Stomach (tissue), 9 donors: ENCODE results near the gene CLDN20. TPM values are rescaled to one million over a fixed set of nuclear protein-coding genes. Genes with fewer than 3 reads are reported as not detected.
"Not testable (repeated sequence)": the region's sequence is repeated elsewhere in the genome, so short reads cannot be mapped to it uniquely, and the experiment has no call there.

Source experiments
- DNase-seq, 2 donors: peaks; one replicate each; pipeline versions ENCODE4 v3.0.0 to v3.0.0-alpha.2; 2013 to 2019
- H3K27ac ChIP-seq, 5 donors: fragments of 200-600 bp in 4 of 5; sonication (generic) in 4 of 5; one replicate each; pipeline ENCODE4 v1.5.1; 2013 to 2019; ENCODE audit warnings: mild to moderate bottlenecking in 1 of 5, moderate library complexity in 1 of 5
- H3K27me3 ChIP-seq, 3 donors: fragments of 200-600 bp; sonication (generic); one replicate each; pipeline ENCODE4 v1.5.1; 2017 to 2019; ENCODE audit warnings: mixed run types in 1 of 3
- H3K36me3 ChIP-seq, 4 donors: fragments of 200-600 bp; sonication (generic); 1 replicate in 3 of 4; 2 replicates in 1 of 4; pipeline ENCODE4 v1.5.1; 2016 to 2019
- H3K4me1 ChIP-seq, 4 donors: fragments of 200-600 bp; sonication (generic); one replicate each; pipeline ENCODE4 v1.5.1; 2016 to 2019
- H3K4me3 ChIP-seq, 4 donors: fragments of 200-600 bp; sonication (generic) in 3 of 4; one replicate each; pipeline ENCODE4 v1.5.1; 2016 to 2019; ENCODE audit warnings: mild to moderate bottlenecking in 1 of 4
- H3K9me3 ChIP-seq, 4 donors: fragments of 200-600 bp; sonication (generic); one replicate each; pipeline ENCODE4 v1.5.1; 2016 to 2019
- CTCF ChIP-seq, 7 experiments: fragments of 450-650 bp in 4 of 7; fragments of 200-600 bp in 3 of 7; sonication (generic) in 3 of 7; IDR thresholded peaks; one replicate each; pipeline ENCODE4 v1.5.1; 2016 to 2019; ENCODE audit warnings: antibody characterized with exemption in 7 of 7, control low read depth in 2 of 7, mild to moderate bottlenecking in 1 of 7
- EP300 ChIP-seq: sonication (generic); formaldehyde crosslinking; IDR thresholded peaks from one replicate; pipeline ENCODE4 v1.6.1; 2017; ENCODE audit warnings: antibody characterized with exemption
- POLR2A ChIP-seq, 4 donors: fragments of 450-650 bp; IDR thresholded peaks; one replicate each; pipeline ENCODE4 v1.6.1; 2016; ENCODE audit warnings: antibody characterized with exemption in 4 of 4, control low read depth in 2 of 4, mild to moderate bottlenecking in 1 of 4, moderate library complexity in 1 of 4
- POLR2AphosphoS5 ChIP-seq, 3 donors: sonication (generic); formaldehyde crosslinking; IDR thresholded peaks; one replicate each; pipeline ENCODE4 v1.6.1; 2016; ENCODE audit warnings: antibody characterized with exemption in 3 of 3
- WGBS, 5 donors: extraction: QIAGEN DNeasy Blood & Tissue Kit in 3 of 5; methylation state at CpG; one replicate each; pipeline versions ENCODE4 v1.1.5 to v1.1.7; 2013 to 2018; 5-methylcytosine and 5-hydroxymethylcytosine counted together
- intact Hi-C: fragments of 100-400 bp; cut with DNase I; formaldehyde crosslinking; loops from one replicate; pipeline ENCODE4 v1.15.1; 2023; ENCODE audit warnings: low total_unique reads
- polyA plus RNA-seq, 3 donors: library from polyadenylated mRNA; stranded (reverse); fragments of 200-250 nt; gene quantifications; one replicate each; pipeline ENCODE4 v1.2.3, GENCODE V29; 2013
- total RNA-seq, 5 donors: library from RNA; depleted of rRNA; stranded (reverse); fragments of >200 nt; gene quantifications; one replicate each; pipeline versions ENCODE4 v1.1.0 to v1.2.3, GENCODE V29; 2014 to 2016
- donor health status: healthy with polysubstance abuse.
- donor health status: Bipolar disorder and iron deficiency.
- donor health status: healthy.

CLDN20 gene
- total and polyA plus RNA-seq, 8 donors, result not detected

- H3K27ac ChIP-seq, H3K27me3 ChIP-seq, H3K4me3 ChIP-seq, H3K9me3 ChIP-seq, intact Hi-C loops: not testable (repeated sequence)
- H3K36me3 ChIP-seq, result peaks cover 3 to 15% (median 9%) of the 10 kb centered on the region in 4 donors
- TF ChIP-seq CTCF (IDR thresholded peaks at IDR 0.05), result peak in 1 of 7 experiments; percentile 25
- H3K4me1 ChIP-seq, result peaks cover 0 to 26% (median 12%) of the 10 kb centered on the region in 4 donors
- 74 to 86% (median 85%) methylated on average over 3 of the region's 5 CpGs for WGBS, 5 donors
- DNase-seq, result peak in 1 of 2 donors; percentile 26
Observed at GRCh38 chr6:155268088-155268867, 4.5 kb downstream of the CLDN20 start.

DNA sequence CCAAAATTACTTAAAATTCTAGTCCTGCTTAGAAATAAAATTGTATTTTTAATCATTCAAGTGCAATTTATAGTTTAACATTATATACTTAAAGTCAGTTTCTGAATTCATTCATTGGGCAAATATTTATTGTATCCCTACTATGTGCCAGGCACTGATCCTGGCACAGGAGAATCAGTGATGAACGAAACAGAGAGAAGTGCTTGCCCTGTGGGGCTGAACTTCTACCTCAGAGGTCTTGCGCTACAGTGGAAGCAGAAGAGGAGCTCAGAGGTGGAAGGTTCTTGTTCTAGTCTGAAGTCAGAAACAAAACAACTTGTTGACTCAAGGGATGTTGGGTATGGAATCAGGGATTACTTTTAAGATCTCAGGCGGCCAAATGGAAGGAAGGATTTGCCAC, 6.0 kb downstream of the CLDN20 start:
- DNase-seq, result no peak
- no peak overlapping the region for H3K4me3 ChIP-seq
- intact Hi-C loops, result no loop called here
- H3K9me3 ChIP-seq, result no peaks in the 10 kb centered on the region
- no peak overlapping the region for H3K27ac ChIP-seq
- no peak for TF ChIP-seq POLR2AphosphoS5 (IDR thresholded peaks at IDR 0.05)
- TF ChIP-seq CTCF (IDR thresholded peaks at IDR 0.05), result no peak
- TF ChIP-seq POLR2A (IDR thresholded peaks at IDR 0.05), result no peak
- TF ChIP-seq EP300, result no peak
- 66 to 100% (median 82%) methylated on average over 3 of the region's 3 CpGs for WGBS, 5 donors
- no peaks in the 10 kb centered on the region for H3K27me3 ChIP-seq
- H3K4me1 ChIP-seq, result peaks cover 0 to 41% (median 19%) of the 10 kb centered on the region in 4 donors
- H3K36me3 ChIP-seq, result peaks cover 3 to 9% (median 4%) of the 10 kb centered on the region in 4 donors

DNA sequence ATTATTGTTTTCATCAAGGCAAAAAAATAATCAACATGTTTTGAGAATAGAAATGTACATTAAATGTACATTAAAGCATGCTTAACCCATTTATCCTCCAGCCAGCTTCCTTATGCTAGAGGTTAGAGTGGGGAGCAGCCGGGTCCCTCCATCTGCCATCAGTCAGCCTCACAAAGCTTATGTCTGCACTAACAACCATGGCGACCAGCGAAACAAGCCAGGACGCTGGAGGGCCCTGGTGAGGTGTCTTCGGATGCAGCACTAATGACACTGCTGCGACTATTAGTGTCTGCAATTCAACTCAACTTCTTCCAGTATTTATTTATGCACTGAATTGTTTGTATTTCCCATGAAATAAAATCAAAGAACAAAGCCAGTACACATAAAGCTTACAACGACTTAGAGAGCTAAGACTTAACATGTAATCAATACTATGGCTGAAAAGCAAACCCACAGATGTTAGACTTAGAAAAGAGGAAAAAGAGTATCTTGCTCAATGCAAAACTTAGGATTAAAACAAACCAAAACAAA, 6.8 kb downstream of the CLDN20 start:
- TF ChIP-seq EP300, result no peak
- no peak for TF ChIP-seq POLR2AphosphoS5 (IDR thresholded peaks at IDR 0.05)
- no peak for TF ChIP-seq POLR2A (IDR thresholded peaks at IDR 0.05)
- no peak for TF ChIP-seq CTCF (IDR thresholded peaks at IDR 0.05)
- 75 to 80% (median 79%) methylated on average over 7 of the region's 7 CpGs for WGBS, 5 donors
- intact Hi-C loops, result no loop called here
- H3K9me3 ChIP-seq, result no peaks in the 10 kb centered on the region
- no peak overlapping the region for H3K4me3 ChIP-seq
- peaks cover 0 to 46% (median 19%) of the 10 kb centered on the region in 4 donors for H3K4me1 ChIP-seq
- no peak overlapping the region for H3K27ac ChIP-seq
- peaks cover 0 to 9% (median 1%) of the 10 kb centered on the region in 4 donors for H3K36me3 ChIP-seq
- peak in 1 of 2 donors; percentile 41 for DNase-seq
- no peaks in the 10 kb centered on the region for H3K27me3 ChIP-seq

DNA sequence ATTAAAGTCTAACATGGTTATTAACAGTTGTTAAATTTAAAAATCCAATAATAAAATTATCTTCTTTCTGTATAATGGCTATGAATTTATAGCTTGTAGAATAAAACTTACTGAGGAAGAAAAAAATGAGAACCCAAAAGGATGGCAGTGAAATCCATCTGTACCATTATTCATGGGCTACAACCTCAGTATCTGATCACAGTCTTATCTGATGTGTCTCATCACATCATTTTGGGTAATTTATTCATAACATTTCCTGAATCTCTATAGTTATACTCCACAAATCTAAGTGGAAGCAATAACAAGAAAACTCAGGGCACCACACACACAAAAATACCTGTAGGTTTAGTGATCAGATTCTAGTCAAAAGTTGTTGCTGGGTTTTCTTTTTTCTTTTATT, 7.3 kb downstream of the CLDN20 start:
- intact Hi-C loops, result no loop called here
- H3K4me3 ChIP-seq, result no peak overlapping the region
- no peaks in the 10 kb centered on the region for H3K27me3 ChIP-seq
- H3K36me3 ChIP-seq, result peaks cover 0 to 9% (median 1%) of the 10 kb centered on the region in 4 donors
- H3K9me3 ChIP-seq, result no peaks in the 10 kb centered on the region
- DNase-seq, result no peak
- no peak overlapping the region for H3K27ac ChIP-seq
- peaks cover 0 to 51% (median 24%) of the 10 kb centered on the region in 4 donors for H3K4me1 ChIP-seq
- TF ChIP-seq CTCF (IDR thresholded peaks at IDR 0.05) (no peak), POLR2AphosphoS5 (IDR thresholded peaks at IDR 0.05) (no peak), EP300 (no peak), POLR2A (IDR thresholded peaks at IDR 0.05) (no peak)
